Type B pancreatic cell (in vitro differentiated cells): Measurements from ENCODE around the gene PDE10A. TPM values are rescaled to one million over a fixed set of nuclear protein-coding genes. Genes with fewer than 3 reads are reported as not detected.

Experiments used
- DNase-seq: peaks from one replicate; pipeline ENCODE4 v3.0.0; 2021; ENCODE audit warnings: mixed read lengths; ENCODE audit not compliant: unreplicated experiment; ENCODE audit errors: extremely low spot score
- H3K27ac Mint-ChIP-seq: 2 replicates; pipeline ENCODE4 v1.8.0; 2021; ENCODE audit warnings: mild to moderate bottlenecking, mixed read lengths
- H3K27me3 Mint-ChIP-seq: 2 replicates; pipeline ENCODE4 v1.8.0; 2021; ENCODE audit warnings: mixed read lengths
- H3K36me3 Mint-ChIP-seq: 2 replicates; pipeline ENCODE4 v1.8.0; 2021; ENCODE audit warnings: mixed read lengths
- H3K4me1 Mint-ChIP-seq: one replicate; pipeline ENCODE4 v1.8.0; 2021; ENCODE audit warnings: mixed read lengths; ENCODE audit not compliant: unreplicated experiment
- H3K4me3 Mint-ChIP-seq: 2 replicates; pipeline ENCODE4 v1.8.0; 2021; ENCODE audit warnings: mild to moderate bottlenecking, mixed read lengths
- H3K9me3 Mint-ChIP-seq: 2 replicates; pipeline ENCODE4 v1.8.0; 2021; ENCODE audit warnings: mixed read lengths
- total RNA-seq: library from RNA; stranded (reverse); gene quantifications from 2 replicates; pipeline ENCODE4 v1.2.1, GENCODE V29; 2021; ENCODE audit warnings: low replicate concordance
- TF ChIP-seq, protein P1 (sequence below): fragments of 200-600 bp; sonication (generic); conservative IDR thresholded peaks from 2 replicates; pipeline ENCODE4 v1.5.0; 2021; ENCODE audit warnings: antibody characterized with exemption, mild to moderate bottlenecking

Gene PDE10A
- total RNA-seq, 1 donor from 2014 or later: 10.8 TPM

DNA sequence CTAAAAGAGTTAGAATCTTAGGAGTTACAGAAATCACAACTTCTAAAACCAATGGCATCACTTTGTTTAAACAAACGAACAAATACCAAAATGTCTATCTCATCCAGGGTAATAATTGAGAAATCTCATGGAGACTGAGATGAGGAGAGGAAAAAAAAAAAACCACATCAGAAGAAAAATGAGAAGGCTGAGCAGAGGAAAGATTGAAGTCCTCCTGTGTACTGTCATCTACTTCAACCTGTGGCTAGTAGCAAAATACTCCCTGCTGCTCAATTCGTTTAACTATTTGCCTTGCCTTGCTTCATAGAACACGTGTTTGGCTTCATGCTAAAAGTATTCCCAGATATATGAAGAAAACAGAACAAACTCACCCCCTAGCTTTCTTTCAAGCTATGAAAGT lies 143.7 kb downstream of the PDE10A start:
- H3K27ac Mint-ChIP-seq: no peak overlapping the region
- H3K27me3 Mint-ChIP-seq: no peaks in the 10 kb centered on the region
- DNase-seq: no peak
- TF ChIP-seq, protein P1, sequence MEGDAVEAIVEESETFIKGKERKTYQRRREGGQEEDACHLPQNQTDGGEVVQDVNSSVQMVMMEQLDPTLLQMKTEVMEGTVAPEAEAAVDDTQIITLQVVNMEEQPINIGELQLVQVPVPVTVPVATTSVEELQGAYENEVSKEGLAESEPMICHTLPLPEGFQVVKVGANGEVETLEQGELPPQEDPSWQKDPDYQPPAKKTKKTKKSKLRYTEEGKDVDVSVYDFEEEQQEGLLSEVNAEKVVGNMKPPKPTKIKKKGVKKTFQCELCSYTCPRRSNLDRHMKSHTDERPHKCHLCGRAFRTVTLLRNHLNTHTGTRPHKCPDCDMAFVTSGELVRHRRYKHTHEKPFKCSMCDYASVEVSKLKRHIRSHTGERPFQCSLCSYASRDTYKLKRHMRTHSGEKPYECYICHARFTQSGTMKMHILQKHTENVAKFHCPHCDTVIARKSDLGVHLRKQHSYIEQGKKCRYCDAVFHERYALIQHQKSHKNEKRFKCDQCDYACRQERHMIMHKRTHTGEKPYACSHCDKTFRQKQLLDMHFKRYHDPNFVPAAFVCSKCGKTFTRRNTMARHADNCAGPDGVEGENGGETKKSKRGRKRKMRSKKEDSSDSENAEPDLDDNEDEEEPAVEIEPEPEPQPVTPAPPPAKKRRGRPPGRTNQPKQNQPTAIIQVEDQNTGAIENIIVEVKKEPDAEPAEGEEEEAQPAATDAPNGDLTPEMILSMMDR: no peak
- H3K9me3 Mint-ChIP-seq: peaks cover 6% of the 10 kb centered on the region
- peaks cover 5% of the 10 kb centered on the region for H3K4me1 Mint-ChIP-seq
- H3K36me3 Mint-ChIP-seq: peaks cover 3% of the 10 kb centered on the region
- H3K4me3 Mint-ChIP-seq: no peak overlapping the region

DNA sequence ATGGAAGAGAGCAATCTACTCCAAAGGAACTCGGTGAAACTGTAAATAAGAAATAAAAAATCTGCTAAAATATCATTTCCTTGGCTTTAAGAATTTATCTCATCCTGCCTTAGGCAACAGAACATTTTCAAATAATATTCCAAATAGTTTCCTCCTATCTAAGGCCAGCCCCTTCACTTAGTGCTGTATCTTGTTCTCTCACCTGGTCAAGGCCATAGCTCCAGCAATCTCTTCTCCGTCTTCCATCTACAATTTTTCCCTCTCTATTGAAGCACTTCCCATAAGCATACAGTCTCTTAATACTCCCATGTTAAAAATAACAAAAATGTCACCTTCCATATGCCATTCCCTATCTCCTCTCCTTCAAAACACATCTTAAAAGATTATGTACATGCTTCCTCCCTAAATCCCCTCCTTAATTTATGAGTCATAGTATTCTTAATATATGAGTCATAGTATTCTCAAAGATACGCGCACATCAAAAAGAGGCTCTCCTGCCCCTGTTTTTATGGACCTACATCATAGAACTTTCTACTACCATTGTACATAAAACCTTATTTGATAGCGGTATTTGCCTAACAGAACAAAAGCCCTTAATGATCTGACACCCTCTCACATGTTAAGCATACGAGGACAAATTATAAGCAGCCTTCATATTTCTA lies 146.9 kb downstream of the PDE10A start:
- peaks cover 5% of the 10 kb centered on the region for H3K4me1 Mint-ChIP-seq
- H3K36me3 Mint-ChIP-seq: no peaks in the 10 kb centered on the region
- no peak overlapping the region for H3K27ac Mint-ChIP-seq
- H3K9me3 Mint-ChIP-seq: no peaks in the 10 kb centered on the region
- H3K27me3 Mint-ChIP-seq: no peaks in the 10 kb centered on the region
- TF ChIP-seq, protein P1: no peak
- no peak overlapping the region for H3K4me3 Mint-ChIP-seq
- DNase-seq: no peak

DNA sequence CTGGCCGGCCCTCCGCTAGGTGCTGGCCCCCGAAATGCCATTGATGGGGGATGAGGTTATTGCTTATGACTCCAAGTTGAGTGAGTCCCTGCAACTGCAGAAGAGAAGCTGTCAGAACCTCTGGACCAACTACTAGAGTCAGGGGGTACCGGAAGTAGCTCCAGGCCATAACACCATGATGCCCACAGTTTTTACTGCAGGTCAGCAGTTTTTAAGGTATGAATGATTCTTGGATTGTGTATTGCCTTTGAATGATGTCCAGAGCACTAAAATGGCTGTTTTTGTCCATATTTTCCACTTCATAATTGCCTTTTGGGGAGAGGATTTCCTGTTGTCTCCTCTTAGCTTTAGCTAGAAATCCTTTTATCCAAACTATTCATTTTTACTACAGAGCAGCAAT lies 148.4 kb downstream of the PDE10A start:
- no peak for DNase-seq
- H3K36me3 Mint-ChIP-seq: no peaks in the 10 kb centered on the region
- peaks cover 5% of the 10 kb centered on the region for H3K4me1 Mint-ChIP-seq
- TF ChIP-seq, protein P1: no peak
- H3K27me3 Mint-ChIP-seq: no peaks in the 10 kb centered on the region
- no peak overlapping the region for H3K4me3 Mint-ChIP-seq
- no peaks in the 10 kb centered on the region for H3K9me3 Mint-ChIP-seq
- no peak overlapping the region for H3K27ac Mint-ChIP-seq

DNA sequence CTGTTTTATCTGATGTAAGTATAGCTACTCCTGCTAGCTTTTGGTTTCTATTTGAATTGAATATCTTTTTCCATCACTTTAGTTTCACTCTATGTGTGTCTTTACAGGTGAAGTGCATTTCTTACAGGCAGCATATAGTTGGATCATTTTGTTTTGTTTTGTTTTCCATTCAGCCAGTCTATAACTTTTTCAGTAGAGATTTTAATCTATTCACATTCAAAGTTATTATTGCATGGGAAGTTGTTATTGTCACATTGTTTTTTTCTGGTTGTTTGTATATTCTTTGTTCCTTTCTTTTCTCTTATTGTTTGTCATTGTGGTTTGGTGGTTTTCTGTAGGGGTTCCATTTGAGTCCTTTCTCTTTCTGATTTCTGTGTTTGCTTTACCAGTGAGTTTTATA lies 151.2 kb downstream of the PDE10A start:
- Mint-ChIP-seq H3K27me3 (no peaks in the 10 kb centered on the region), H3K27ac (no peak overlapping the region), H3K4me3 (no peak overlapping the region), H3K36me3 (no peaks in the 10 kb centered on the region), H3K9me3 (no peaks in the 10 kb centered on the region), H3K4me1 (peaks cover 5% of the 10 kb centered on the region)
- DNase-seq: no peak
- TF ChIP-seq, protein P1: no peak

DNA sequence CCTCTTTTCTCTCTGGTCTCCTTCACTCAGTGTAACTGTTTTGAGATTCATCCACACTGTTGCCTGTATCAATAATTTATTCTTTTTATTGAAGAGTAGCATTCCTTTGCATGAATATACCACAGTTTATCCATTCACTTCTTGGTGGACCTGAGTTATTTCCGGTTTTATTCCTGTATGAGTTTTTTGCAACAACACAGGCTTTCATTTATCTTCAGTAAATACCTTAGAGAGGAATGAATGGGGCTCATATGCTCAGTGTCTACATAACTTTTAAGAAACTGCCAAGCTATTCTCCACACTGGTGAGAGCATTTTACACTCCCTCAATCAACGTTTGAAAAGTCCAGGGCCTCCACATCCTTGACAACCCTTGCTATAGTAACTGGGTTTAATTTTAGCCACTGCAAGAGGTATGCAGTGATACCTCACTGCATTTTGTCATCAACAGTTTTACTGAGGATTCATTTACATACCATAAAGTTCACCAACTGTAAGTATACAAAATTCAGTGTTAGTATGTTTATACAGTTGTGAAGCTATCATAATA lies 154.6 kb downstream of the PDE10A start:
- H3K27me3 Mint-ChIP-seq: no peaks in the 10 kb centered on the region
- no peaks in the 10 kb centered on the region for H3K9me3 Mint-ChIP-seq
- H3K4me1 Mint-ChIP-seq: no peaks in the 10 kb centered on the region
- H3K27ac Mint-ChIP-seq: no peak overlapping the region
- no peak overlapping the region for H3K4me3 Mint-ChIP-seq
- no peaks in the 10 kb centered on the region for H3K36me3 Mint-ChIP-seq
- no peak for DNase-seq
- TF ChIP-seq, protein P1: no peak
